Astrocyte of the spinal cord (primary cell): ENCODE data around the gene ANKRD1.
"Not testable (repeated sequence)": the region's sequence is repeated elsewhere in the genome, so short reads cannot be mapped to it uniquely, and the experiment has no call there.

Experiments used
- DNase-seq: peaks from one replicate; pipeline ENCODE4 v3.0.0; 2011; ENCODE audit warnings: low read depth, low spot score
- H3K4me3 ChIP-seq: 2 replicates; pipeline ENCODE4 v1.5.1; 2011; ENCODE audit warnings: low read depth, mild to moderate bottlenecking, low read length, moderate library complexity
- CTCF ChIP-seq: IDR thresholded peaks from 2 replicates; pipeline ENCODE4 v1.5.1; 2012; ENCODE audit warnings: low read depth, mild to moderate bottlenecking, low read length, inconsistent platforms
- in situ Hi-C: cut with HindIII; loops from 2 replicates; pipeline ENCODE4 v1.10.0; 2017; ENCODE audit warnings: low sequenced_read_pairs

ANKRD1 gene

GRCh38 chr10:90889636-90890035 lies 31.3 kb downstream of the ANKRD1 start:
- no peak overlapping the region for H3K4me3 ChIP-seq
- in situ Hi-C loops, result no loop called here
- no peak for DNase-seq
- no peak for TF ChIP-seq CTCF

- no peak for TF ChIP-seq CTCF
- in situ Hi-C loops, result no loop called here
- H3K4me3 ChIP-seq, result no peak overlapping the region
- DNase-seq, result no peak
These were observed 32.5 kb downstream of the ANKRD1 start for GRCh38 chr10:90888387-90888786.

GRCh38 chr10:90887555-90887954 lies 33.3 kb downstream of the ANKRD1 start:
- no peak for TF ChIP-seq CTCF
- in situ Hi-C loops, result no loop called here
- no peak for DNase-seq
- H3K4me3 ChIP-seq, result no peak overlapping the region

- in situ Hi-C loops, result no loop called here
- DNase-seq, result peak; percentile 70
- no peak overlapping the region for H3K4me3 ChIP-seq
- TF ChIP-seq CTCF, result no peak
These were observed 35.7 kb downstream of the ANKRD1 start for GRCh38 chr10:90885176-90885575.

- H3K4me3 ChIP-seq, result no peak overlapping the region
- in situ Hi-C loops, result no loop called here
- no peak for TF ChIP-seq CTCF
- peak; percentile 23 for DNase-seq
These were observed 36.5 kb downstream of the ANKRD1 start for GRCh38 chr10:90884431-90884830.

- peak; percentile 62 for DNase-seq
- TF ChIP-seq CTCF, result peak; percentile 54
- in situ Hi-C loops, H3K4me3 ChIP-seq: not testable (repeated sequence)
These were observed 40.7 kb downstream of the ANKRD1 start for GRCh38 chr10:90880059-90880719.
